KMS-11 (cell line): ENCODE measurements around the gene FAM170B.

Experiments used
- H2AFZ ChIP-seq: fragments of 200-600 bp; sonication (generic); 2 replicates; pipeline ENCODE4 v1.6.1; 2016; ENCODE audit warnings: antibody characterized with exemption, mixed run types, low read depth
- H3K27ac ChIP-seq: fragments of 200-600 bp; sonication (generic); 2 replicates; pipeline ENCODE4 v1.6.1; 2016; ENCODE audit warnings: mild to moderate bottlenecking, mixed run types
- H3K27me3 ChIP-seq: fragments of 200-600 bp; sonication (generic); 2 replicates; pipeline ENCODE4 v1.6.1; 2017; ENCODE audit warnings: mild to moderate bottlenecking, low read depth, mixed run types, moderate library complexity; ENCODE audit not compliant: insufficient read depth
- H3K36me3 ChIP-seq: fragments of 200-600 bp; sonication (generic); 2 replicates; pipeline ENCODE4 v1.6.1; 2017; ENCODE audit warnings: mild to moderate bottlenecking, mixed run types; ENCODE audit not compliant: insufficient read depth
- H3K4me1 ChIP-seq: fragments of 200-600 bp; sonication (generic); 2 replicates; pipeline ENCODE4 v1.6.1; 2016; ENCODE audit warnings: mild to moderate bottlenecking, low read depth, mixed run types; ENCODE audit not compliant: poor library complexity, severe bottlenecking
- H3K4me2 ChIP-seq: fragments of 200-600 bp; sonication (generic); 2 replicates; pipeline ENCODE4 v1.7.0; 2016; ENCODE audit warnings: mild to moderate bottlenecking, mixed run types
- H3K4me3 ChIP-seq: fragments of 200-600 bp; sonication (generic); IDR thresholded peaks from 2 replicates; pipeline ENCODE4 v1.6.1; 2017; ENCODE audit warnings: low read depth, low read length, mixed read lengths; ENCODE audit not compliant: insufficient read depth
- H3K79me2 ChIP-seq: fragments of 200-600 bp; sonication (generic); 2 replicates; pipeline ENCODE4 v1.6.1; 2016; ENCODE audit warnings: low read depth, mixed run types; ENCODE audit not compliant: insufficient read depth
- H3K9ac ChIP-seq: fragments of 200-600 bp; sonication (generic); 2 replicates; pipeline ENCODE4 v1.6.1; 2016; ENCODE audit warnings: mild to moderate bottlenecking, mixed run types
- H4K20me1 ChIP-seq: fragments of 200-600 bp; sonication (generic); 2 replicates; pipeline ENCODE4 v1.6.1; 2016; ENCODE audit warnings: mild to moderate bottlenecking, mixed run types; ENCODE audit not compliant: insufficient read depth
- TF ChIP-seq, protein P1 (sequence below): fragments of 200-600 bp; sonication (generic); conservative IDR thresholded peaks from 2 replicates; pipeline ENCODE4 v1.6.1; 2017; ENCODE audit warnings: low read depth, mild to moderate bottlenecking, antibody characterized with exemption, low read length, moderate library complexity, mixed read lengths

The FAM170B gene

DNA sequence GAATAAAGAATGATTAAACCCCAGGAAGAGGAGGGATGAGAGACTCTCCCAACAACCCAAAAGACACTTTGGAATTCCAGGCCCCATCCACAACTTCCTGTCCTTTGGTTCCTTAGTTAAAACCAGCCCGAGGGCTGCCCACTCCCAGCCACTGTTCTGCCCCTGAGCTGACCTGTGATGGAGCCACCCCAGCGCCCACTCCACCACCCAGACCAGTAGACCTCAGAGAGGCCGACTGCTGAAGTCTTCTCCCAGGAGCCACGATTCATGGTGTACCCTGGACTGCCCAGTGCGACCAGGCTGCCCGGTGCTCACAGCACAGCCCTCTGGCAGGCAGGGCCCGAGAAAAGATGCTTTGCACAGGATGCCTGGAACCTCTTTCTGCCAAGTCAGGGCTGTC is 25.2 kb downstream of the FAM170B start:
- Histone ChIP-seq H3K79me2 (no peaks in the 10 kb centered on the region), H3K9ac (no peak overlapping the region), H3K4me1 (no peaks in the 10 kb centered on the region), H3K36me3 (no peaks in the 10 kb centered on the region), H4K20me1 (no peaks in the 10 kb centered on the region), H3K27me3 (no peaks in the 10 kb centered on the region), H3K4me2 (no peak overlapping the region), H3K27ac (no peak overlapping the region), H2AFZ (no peak overlapping the region), H3K4me3 (no peak overlapping the region)
- TF ChIP-seq, protein P1, sequence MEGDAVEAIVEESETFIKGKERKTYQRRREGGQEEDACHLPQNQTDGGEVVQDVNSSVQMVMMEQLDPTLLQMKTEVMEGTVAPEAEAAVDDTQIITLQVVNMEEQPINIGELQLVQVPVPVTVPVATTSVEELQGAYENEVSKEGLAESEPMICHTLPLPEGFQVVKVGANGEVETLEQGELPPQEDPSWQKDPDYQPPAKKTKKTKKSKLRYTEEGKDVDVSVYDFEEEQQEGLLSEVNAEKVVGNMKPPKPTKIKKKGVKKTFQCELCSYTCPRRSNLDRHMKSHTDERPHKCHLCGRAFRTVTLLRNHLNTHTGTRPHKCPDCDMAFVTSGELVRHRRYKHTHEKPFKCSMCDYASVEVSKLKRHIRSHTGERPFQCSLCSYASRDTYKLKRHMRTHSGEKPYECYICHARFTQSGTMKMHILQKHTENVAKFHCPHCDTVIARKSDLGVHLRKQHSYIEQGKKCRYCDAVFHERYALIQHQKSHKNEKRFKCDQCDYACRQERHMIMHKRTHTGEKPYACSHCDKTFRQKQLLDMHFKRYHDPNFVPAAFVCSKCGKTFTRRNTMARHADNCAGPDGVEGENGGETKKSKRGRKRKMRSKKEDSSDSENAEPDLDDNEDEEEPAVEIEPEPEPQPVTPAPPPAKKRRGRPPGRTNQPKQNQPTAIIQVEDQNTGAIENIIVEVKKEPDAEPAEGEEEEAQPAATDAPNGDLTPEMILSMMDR, result no peak

DNA sequence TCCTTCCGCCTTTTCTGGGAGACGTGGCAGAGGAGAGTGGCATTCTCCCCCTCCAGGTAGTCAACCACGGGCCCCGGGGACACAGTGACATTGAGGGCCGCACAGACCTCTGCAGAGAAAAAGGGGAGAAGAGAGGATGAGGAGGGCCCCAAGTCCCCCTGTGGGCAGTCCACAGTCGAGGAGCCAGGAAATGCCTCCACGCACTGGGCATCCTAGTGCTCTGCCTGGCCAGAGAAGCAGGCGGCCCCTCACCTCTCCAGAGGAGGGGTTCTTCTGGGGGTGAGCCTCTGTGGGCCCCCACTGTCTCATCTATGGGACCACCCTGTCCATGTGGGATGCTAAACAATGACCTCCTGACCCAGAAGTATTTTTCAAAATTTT is 25.9 kb downstream of the FAM170B start:
- Histone ChIP-seq H3K27ac (no peak overlapping the region), H3K36me3 (no peaks in the 10 kb centered on the region), H3K9ac (no peak overlapping the region), H3K4me2 (no peak overlapping the region), H2AFZ (no peak overlapping the region), H3K4me1 (no peaks in the 10 kb centered on the region), H3K79me2 (no peaks in the 10 kb centered on the region), H3K27me3 (no peaks in the 10 kb centered on the region), H3K4me3 (no peak overlapping the region), H4K20me1 (no peaks in the 10 kb centered on the region)
- TF ChIP-seq, protein P1, result no peak

DNA sequence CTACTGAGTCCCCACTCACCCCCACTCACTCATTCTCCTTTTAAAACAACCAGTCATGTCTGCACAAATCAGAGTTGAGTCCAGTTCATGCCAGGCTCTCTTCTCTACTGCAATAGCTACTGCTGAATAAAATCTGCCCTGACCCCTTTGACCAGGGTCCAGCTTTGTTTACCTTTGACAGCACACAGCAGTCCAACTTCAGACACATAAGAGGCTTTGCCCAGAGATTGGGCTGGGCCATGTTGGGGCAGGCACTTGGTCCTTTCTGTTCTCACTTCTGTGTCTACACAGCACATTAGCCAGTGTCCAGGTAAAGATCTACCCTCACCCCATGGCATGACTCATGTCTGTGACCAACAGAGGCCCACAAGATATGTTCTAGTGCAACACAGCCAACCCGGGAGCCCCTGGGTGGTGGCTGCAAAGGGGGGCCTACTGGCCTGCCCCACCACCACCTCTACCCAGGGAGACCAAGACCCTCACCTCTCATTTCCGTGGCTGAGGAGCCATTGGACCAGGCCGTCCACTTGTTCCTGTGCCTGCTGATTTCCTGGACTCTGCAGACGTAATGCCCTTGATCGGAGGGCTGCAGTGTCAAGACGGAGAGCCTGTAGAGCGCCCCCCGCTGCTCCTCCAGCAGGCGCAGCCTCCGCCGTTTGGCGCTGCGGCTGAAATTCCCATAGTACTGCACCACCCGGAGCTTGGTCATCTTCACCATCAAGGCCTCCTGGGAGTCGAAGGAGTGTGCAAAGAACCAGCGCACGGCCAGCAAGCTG is 26.5 kb downstream of the FAM170B start:
- Histone ChIP-seq H3K4me1 (no peaks in the 10 kb centered on the region), H3K4me2 (no peak overlapping the region), H3K27ac (no peak overlapping the region), H3K79me2 (no peaks in the 10 kb centered on the region), H3K9ac (no peak overlapping the region), H3K4me3 (no peak overlapping the region), H3K27me3 (no peaks in the 10 kb centered on the region), H3K36me3 (no peaks in the 10 kb centered on the region), H4K20me1 (no peaks in the 10 kb centered on the region), H2AFZ (no peak overlapping the region)
- TF ChIP-seq, protein P1, result no peak

DNA sequence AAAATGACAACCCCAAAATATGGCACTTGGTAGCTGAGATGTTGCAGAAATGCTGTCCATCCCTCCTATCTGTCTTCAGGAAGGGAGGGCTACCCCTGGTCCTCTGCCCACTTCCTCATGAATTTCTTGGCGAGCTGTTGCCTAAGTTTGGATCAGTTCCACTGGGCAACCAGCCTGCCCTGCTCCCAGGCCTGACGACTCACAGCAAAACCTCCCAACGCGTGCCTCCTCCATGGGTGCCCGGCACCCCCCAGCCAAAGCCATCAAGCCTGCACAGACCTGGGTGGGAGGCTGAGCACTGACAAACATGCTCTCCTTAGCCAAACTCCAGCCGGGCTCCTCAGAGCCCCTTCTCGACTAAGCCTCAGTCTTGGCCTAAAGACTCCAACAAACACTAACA is 27.4 kb downstream of the FAM170B start:
- no peaks in the 10 kb centered on the region for H3K79me2 ChIP-seq
- H3K4me2 ChIP-seq, result no peak overlapping the region
- no peak overlapping the region for H3K9ac ChIP-seq
- H4K20me1 ChIP-seq, result no peaks in the 10 kb centered on the region
- no peak overlapping the region for H2AFZ ChIP-seq
- no peaks in the 10 kb centered on the region for H3K27me3 ChIP-seq
- no peak overlapping the region for H3K27ac ChIP-seq
- no peak overlapping the region for H3K4me3 ChIP-seq
- no peaks in the 10 kb centered on the region for H3K4me1 ChIP-seq
- TF ChIP-seq, protein P1, result no peak
- H3K36me3 ChIP-seq, result no peaks in the 10 kb centered on the region
